NCI-H2081 treated with DMSO at 0.1 percent for 48 hours (cell line): Measurements from ENCODE around the gene SPCS2.
"Not testable (repeated sequence)": the region's sequence is repeated elsewhere in the genome, so short reads cannot be mapped to it uniquely, and the experiment has no call there.

Experiments
- DNase-seq: peaks from one replicate; lab custom pipeline; 2025; lab: John Stamatoyannopoulos, UW

SPCS2 gene

GRCh38 chr11:74950374-74950969 lies 1.4 kb downstream of the SPCS2 start:
- DNase-seq: no peak

- no peak for DNase-seq
Measured at GRCh38 chr11:74951226-74951625, 2.2 kb downstream of the SPCS2 start.

GRCh38 chr11:74952752-74953151 lies 3.7 kb downstream of the SPCS2 start:
- DNase-seq: no peak

GRCh38 chr11:74953451-74953850 lies 4.4 kb downstream of the SPCS2 start:
- DNase-seq: no peak

- no peak for DNase-seq
Measured at GRCh38 chr11:74954199-74954598, 5.1 kb downstream of the SPCS2 start.

- no peak for DNase-seq
Measured at GRCh38 chr11:74956397-74957015, 7.4 kb downstream of the SPCS2 start.

- no peak for DNase-seq
Measured at GRCh38 chr11:74957937-74958629, 9.0 kb downstream of the SPCS2 start.

GRCh38 chr11:74960128-74960527 lies 11.1 kb downstream of the SPCS2 start:
- not testable (repeated sequence) for DNase-seq

GRCh38 chr11:74966651-74967050 lies 17.6 kb downstream of the SPCS2 start:
- DNase-seq: no peak

GRCh38 chr11:74970852-74971395 lies 21.9 kb downstream of the SPCS2 start:
- DNase-seq: no peak

- DNase-seq: no peak
Measured at GRCh38 chr11:74971424-74971823, 22.4 kb downstream of the SPCS2 start.

GRCh38 chr11:74978041-74978440 lies 29.0 kb downstream of the SPCS2 start:
- DNase-seq: no peak

GRCh38 chr11:74980634-74981033 lies 31.6 kb downstream of the SPCS2 start:
- no peak for DNase-seq

GRCh38 chr11:74981888-74982287 lies 32.8 kb downstream of the SPCS2 start:
- no peak for DNase-seq

GRCh38 chr11:74984070-74984469 lies 35.0 kb downstream of the SPCS2 start:
- DNase-seq: no peak

- DNase-seq: no peak
Measured at GRCh38 chr11:74984730-74985129, 35.7 kb downstream of the SPCS2 start.

- DNase-seq: peak; percentile 57
Measured at GRCh38 chr11:74988541-74989259, 39.6 kb downstream of the SPCS2 start, which contains the start of gene NEU3. Gene NEU3 (plus strand): TSS chr11:74988933. CDS start chr11:74989061, 128 bp downstream.

- DNase-seq: no peak
Measured at GRCh38 chr11:74989260-74989638, 40.2 kb downstream of the SPCS2 start.

- not testable (repeated sequence) for DNase-seq
Measured at GRCh38 chr11:74990150-74990549, 41.1 kb downstream of the SPCS2 start.

- DNase-seq: no peak
Measured at GRCh38 chr11:74990941-74991340, 41.9 kb downstream of the SPCS2 start.

GRCh38 chr11:74992852-74993251 lies 43.8 kb downstream of the SPCS2 start:
- DNase-seq: no peak

GRCh38 chr11:75000975-75001354 lies 51.9 kb downstream of the SPCS2 start:
- DNase-seq: no peak
